Left ventricle myocardium inferior (tissue), 1 donor: ENCODE measurements around the gene RYR2. TPM values are rescaled to one million over a fixed set of nuclear protein-coding genes. Genes with fewer than 3 reads are reported as not detected.

Experiments used
- DNase-seq: peaks from one replicate; pipeline ENCODE4 v3.0.0-alpha.2; 2020
- H3K27ac ChIP-seq: fragments of 200-600 bp; replicated peaks from 2 replicates; pipeline ENCODE4 v1.8.0; 2021
- H3K27me3 ChIP-seq: fragments of 200-600 bp; 2 replicates; pipeline ENCODE4 v1.8.0; 2021; ENCODE audit warnings: low read depth
- H3K36me3 ChIP-seq: fragments of 200-600 bp; 2 replicates; pipeline ENCODE4 v1.8.0; 2021
- H3K4me1 ChIP-seq: fragments of 200-600 bp; 2 replicates; pipeline ENCODE4 v1.8.0; 2021
- H3K4me3 ChIP-seq: fragments of 200-600 bp; 2 replicates; pipeline ENCODE4 v1.8.0; 2021; ENCODE audit warnings: mild to moderate bottlenecking, moderate library complexity
- H3K9me3 ChIP-seq: fragments of 200-600 bp; replicated peaks from 2 replicates; pipeline ENCODE4 v1.8.0; 2021
- CTCF ChIP-seq: fragments of 200-600 bp; IDR thresholded peaks from 2 replicates; pipeline ENCODE4 v1.8.0; 2021; ENCODE audit warnings: antibody characterized with exemption, mild to moderate bottlenecking, borderline replicate concordance
- intact Hi-C: fragments of 100-400 bp; cut with micrococcal nuclease; formaldehyde crosslinking; loops from one replicate; pipeline ENCODE4 v1.11.0; 2022
- total RNA-seq: library from RNA; stranded (reverse); fragmentation: NEBNext Ultra II Directional; extraction: Animal tissue kit (Norgen Biotek cat#: 25700); gene quantifications from one replicate; pipeline ENCODE4 v1.2.1, GENCODE V29; 2021
- donor health status: DM: no; HTN: yes; CAD: no; lungs with severe emphysema.

Gene RYR2
- total RNA-seq, 1 donor from 2014 or later = 783 TPM

DNA sequence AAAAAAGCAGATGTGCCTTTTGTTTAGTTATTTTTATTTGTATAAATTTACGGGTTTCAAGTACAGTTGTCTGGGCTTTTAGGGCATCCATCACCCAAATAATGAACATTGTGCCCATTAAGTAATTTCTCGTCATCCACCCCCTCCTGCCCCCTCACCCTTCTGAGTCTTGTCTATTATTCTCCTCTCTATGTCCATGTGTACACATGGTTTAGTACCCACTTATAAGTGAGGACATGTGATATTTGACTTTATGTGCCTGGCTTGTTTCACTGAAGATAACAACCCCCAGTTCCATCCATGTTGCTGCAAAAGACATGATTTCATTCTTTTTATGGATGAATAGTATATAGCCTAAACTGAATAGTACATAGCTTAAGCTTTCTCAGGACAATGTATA, 659.5 kb downstream of the RYR2 start:
- no peak overlapping the region for H3K4me3 ChIP-seq
- H3K27me3 ChIP-seq = no peaks in the 10 kb centered on the region
- intact Hi-C loops = no loop called here
- H3K9me3 ChIP-seq = no peaks in the 10 kb centered on the region
- peaks cover 7% of the 10 kb centered on the region for H3K36me3 ChIP-seq
- TF ChIP-seq CTCF = no peak
- peak overlapping the region; percentile 22 for H3K27ac ChIP-seq
- H3K4me1 ChIP-seq = peaks cover 79% of the 10 kb centered on the region
- no peak for DNase-seq

- Histone ChIP-seq H3K4me1 (peaks cover 74% of the 10 kb centered on the region), H3K9me3 (no peaks in the 10 kb centered on the region), H3K27me3 (no peaks in the 10 kb centered on the region), H3K27ac (no peak overlapping the region), H3K36me3 (peaks cover 7% of the 10 kb centered on the region), H3K4me3 (no peak overlapping the region)
- DNase-seq = no peak
- intact Hi-C loops = no loop called here
- TF ChIP-seq CTCF = no peak
Observed at GRCh38 chr1:237702161-237702560, 660.2 kb downstream of the RYR2 start.

- DNase-seq = no peak
- peaks cover 52% of the 10 kb centered on the region for H3K4me1 ChIP-seq
- no peak overlapping the region for H3K4me3 ChIP-seq
- intact Hi-C loops = no loop called here
- TF ChIP-seq CTCF = no peak
- H3K36me3 ChIP-seq = peaks cover 24% of the 10 kb centered on the region
- peak overlapping the region; percentile 24 for H3K27ac ChIP-seq
- H3K9me3 ChIP-seq = no peaks in the 10 kb centered on the region
- H3K27me3 ChIP-seq = no peaks in the 10 kb centered on the region
Observed at GRCh38 chr1:237705462-237705861, 663.5 kb downstream of the RYR2 start.

DNA sequence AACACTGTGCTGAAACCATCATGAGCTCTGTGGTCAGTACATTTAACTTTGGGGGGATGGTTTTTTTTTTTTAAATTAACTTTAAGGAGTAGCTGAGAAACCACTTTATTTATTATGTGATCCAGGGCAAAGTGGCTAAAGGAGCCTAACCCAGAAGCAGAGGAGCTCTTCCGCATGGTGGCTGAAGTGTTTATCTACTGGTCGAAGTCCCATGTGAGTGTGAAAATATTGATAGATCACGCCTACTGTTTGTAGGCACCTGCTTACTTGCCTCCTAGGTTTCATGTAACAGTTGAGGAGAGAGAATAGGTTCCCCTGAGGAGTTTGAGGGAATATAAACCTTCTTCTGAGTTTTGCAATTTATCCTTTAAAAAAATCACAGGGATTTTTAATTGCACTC, 667.4 kb downstream of the RYR2 start:
- intact Hi-C loops = no loop called here
- Histone ChIP-seq H3K27me3 (no peaks in the 10 kb centered on the region), H3K4me3 (no peak overlapping the region), H3K27ac (no peak overlapping the region), H3K36me3 (peaks cover 27% of the 10 kb centered on the region), H3K9me3 (no peaks in the 10 kb centered on the region), H3K4me1 (peaks cover 35% of the 10 kb centered on the region)
- DNase-seq = no peak
- no peak for TF ChIP-seq CTCF

DNA sequence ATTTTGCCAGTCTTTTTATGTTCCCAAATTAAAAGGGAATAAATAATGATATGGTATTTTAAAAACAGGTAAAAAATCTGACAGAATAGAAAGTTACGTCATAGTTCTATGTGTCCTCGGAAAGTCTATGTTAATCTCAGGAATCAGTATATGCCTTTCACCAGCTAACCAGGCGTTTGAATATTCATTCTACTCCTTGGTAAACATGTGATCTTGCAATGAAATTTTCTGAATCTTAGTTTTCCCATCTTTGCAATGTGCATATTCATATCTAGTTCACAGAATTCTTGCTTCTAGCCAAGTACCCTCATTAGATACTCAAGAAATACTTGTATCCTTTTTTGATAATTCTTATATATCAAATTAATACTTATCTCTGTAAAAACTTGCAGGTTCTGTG, 669.3 kb downstream of the RYR2 start:
- Histone ChIP-seq H3K36me3 (peaks cover 20% of the 10 kb centered on the region), H3K4me1 (peaks cover 17% of the 10 kb centered on the region), H3K9me3 (no peaks in the 10 kb centered on the region), H3K27me3 (no peaks in the 10 kb centered on the region), H3K27ac (no peak overlapping the region), H3K4me3 (no peak overlapping the region)
- no peak for DNase-seq
- no peak for TF ChIP-seq CTCF
- intact Hi-C loops = no loop called here

- H3K4me1 ChIP-seq = peaks cover 15% of the 10 kb centered on the region
- no peak for TF ChIP-seq CTCF
- peak overlapping the region; percentile 54 for H3K27ac ChIP-seq
Observed at GRCh38 chr1:237712082-237712481, 670.1 kb downstream of the RYR2 start.

More at GRCh38 chr1:237712082-237712481, 670.1 kb downstream of the RYR2 start:
- no peak overlapping the region for H3K4me3 ChIP-seq
- DNase-seq = no peak
- H3K36me3 ChIP-seq = peaks cover 20% of the 10 kb centered on the region
- H3K9me3 ChIP-seq = no peaks in the 10 kb centered on the region
- intact Hi-C loops = no loop called here
- no peaks in the 10 kb centered on the region for H3K27me3 ChIP-seq
